Fibroblast of skin of left quadriceps (primary cell): ENCODE data around the gene VOPP1.
"Not testable (repeated sequence)": the region's sequence is repeated elsewhere in the genome, so short reads cannot be mapped to it uniquely, and the experiment has no call there.

Experiments used
- DNase-seq, 2 experiments: peaks; one replicate each; pipeline ENCODE4 v3.0.0-alpha.2; 2013; ENCODE audit warnings: low read depth in 2 of 2

The VOPP1 gene

GRCh38 chr7:55488216-55488615, 84.1 kb downstream of the VOPP1 start:
- DNase-seq = no peak

DNA sequence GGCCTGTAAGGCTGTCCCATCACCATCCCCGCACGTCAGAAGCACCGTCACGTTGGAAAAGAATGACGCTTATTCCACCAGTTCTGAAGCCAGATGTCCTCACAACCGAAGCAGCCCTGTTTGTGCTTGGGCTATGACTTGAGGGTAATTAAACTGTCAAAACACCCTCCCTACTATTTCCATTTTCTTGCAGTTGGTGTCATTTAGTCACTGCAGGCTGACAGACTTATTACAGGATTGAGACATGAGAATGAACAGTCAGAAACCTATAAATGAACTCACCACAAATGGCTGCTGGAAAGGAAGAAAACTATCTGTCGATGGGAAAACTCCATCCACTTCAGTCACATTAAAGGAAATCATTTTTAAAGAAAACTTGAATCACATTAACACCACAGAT, 85.3 kb downstream of the VOPP1 start:
- DNase-seq = peak; percentile 22 to 24

GRCh38 chr7:55486192-55486590, 86.1 kb downstream of the VOPP1 start:
- DNase-seq = no peak

DNA sequence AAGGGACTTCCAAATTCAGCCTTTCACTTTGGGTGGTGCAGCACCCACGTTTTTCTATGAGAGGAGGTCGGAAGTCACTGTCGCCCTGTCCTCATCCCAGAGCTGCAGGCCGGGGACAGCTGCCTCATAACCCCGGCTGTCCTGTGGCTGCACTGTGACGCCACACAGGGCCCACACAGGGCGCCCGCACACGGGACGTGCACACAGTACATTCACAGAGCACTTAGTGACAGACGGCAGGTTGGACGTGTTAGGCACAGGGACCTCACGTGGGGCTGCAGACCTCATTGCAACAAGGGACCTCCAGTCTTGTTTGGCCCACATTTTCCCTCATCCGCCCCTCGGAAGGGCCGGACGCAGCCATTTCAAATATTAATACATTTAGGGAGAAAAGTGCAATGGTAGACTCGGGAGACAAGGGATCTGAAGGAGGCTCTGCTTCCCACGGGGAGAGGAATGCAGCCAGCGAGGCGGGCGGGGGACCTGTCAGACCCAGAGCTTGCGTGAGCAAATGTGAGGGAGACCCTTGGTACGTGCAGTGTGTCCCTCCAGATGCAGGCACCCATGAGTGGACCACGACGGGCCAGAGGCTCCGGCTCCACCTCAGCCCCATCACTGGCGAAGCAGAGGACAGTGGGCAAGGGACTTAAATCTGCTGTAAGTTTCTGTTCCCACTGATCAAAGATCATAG, 86.7 kb downstream of the VOPP1 start:
- DNase-seq = no peak

DNA sequence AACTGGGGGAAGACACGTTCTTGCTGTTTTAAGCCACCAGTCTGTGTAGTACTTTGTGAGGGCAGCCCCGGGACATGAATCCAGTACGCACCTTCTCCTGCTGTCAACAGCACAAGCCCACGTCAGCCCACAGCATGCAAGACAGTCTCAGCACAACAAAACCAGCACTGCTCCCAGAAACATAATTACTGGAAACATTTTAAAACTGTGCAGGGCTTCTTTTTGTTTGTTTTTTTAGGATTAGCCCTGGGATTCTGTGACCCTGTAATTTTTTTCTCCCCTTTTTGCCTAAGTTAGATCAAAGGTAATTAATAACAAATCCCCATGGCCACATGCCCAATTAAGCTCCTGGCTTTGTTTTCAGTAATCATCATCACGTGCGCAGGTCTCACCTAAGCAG, 87.5 kb downstream of the VOPP1 start:
- no peak for DNase-seq

DNA sequence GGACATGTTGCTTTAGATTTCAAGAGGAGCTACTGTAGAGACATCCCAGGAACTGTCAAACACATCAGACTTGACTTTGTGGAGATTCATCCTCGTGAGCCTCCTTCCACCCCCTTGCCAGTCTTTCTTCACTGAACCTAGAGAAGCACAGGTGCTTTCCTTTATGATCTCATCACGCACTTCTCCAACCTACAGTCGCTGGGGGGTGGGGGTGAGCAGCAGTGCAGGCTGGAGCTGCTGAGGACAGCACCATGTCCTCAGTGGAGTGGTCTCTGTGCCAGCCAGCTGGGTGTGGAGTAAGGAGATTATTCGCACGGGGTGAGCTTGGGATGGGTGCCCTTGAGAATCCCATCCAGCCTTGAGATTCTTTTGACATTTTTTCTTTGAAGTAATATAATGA, 88.1 kb downstream of the VOPP1 start:
- no peak for DNase-seq

GRCh38 chr7:55483046-55483445, 89.3 kb downstream of the VOPP1 start:
- no peak for DNase-seq

DNA sequence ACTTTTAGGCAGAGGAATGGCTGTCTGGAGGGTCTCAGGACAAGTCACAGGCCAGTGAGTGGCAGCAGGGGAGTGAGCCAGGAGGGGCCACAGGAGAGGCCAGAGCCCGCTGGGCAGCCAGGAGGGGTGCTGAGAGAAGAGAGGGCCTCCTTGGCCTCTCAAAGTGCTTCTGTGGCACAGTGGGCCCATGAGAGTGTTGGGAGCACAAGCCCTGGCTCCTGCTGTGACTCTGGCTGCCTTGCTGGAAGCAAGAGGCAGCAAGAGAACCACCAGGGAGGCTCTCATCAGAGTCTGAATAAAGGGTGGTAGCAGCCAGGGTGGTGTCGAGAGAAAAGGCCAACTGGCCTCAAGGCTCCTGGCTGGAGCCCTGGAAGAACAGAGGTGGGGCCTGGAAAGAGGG, 91.1 kb downstream of the VOPP1 start:
- no peak for DNase-seq

DNA sequence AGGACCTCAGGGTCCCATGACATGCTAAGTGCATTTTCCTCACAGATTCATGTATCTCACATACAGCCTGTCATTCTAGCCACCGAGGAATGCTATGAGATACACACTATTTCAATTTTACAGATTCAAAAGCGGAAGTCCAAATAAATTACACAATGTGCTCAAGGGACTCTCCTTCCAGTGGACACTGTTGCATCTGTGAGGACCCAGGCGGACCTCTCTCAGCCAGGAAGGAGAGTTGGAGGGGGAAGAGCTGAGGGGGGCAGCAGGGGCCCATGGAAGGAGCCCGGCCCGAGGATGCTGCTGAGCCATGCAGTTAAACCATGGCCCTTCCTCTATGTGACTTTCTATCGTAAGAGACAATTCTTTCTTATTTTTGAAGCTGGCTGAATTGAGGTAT, 93.6 kb downstream of the VOPP1 start:
- no peak for DNase-seq

DNA sequence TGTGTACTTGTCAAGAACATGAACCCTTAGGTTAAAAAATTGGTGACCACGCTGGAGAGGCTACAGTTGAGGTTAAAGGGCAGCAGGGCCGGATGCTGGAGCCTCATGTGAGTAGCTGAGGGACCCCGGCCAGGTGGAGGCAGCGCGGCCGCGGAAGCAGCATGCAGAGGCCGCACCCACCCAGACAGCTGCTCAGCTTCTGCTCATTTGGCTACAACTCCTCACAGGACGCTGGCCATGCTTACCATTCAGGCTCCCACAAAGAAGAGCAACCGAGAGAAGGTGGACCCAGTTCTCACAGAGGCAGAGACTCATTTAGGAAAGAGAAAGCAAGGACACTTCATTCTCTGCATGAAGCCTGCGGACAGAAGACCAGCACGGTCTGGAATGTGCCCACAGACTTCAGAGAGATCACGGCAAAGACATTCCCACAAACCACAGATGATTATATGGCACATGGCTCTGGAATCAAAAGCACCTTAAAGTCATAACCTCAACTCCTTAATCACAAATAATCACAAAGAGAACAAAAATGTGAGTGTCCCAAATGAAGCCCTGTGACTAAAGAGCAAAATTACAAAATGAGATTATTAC, 94.4 kb downstream of the VOPP1 start:
- peak; percentile 71 to 75 for DNase-seq

GRCh38 chr7:55476852-55477780, 95.2 kb downstream of the VOPP1 start:
- DNase-seq = no peak

- no peak for DNase-seq
These were observed 96.2 kb downstream of the VOPP1 start for GRCh38 chr7:55475855-55476803.

DNA sequence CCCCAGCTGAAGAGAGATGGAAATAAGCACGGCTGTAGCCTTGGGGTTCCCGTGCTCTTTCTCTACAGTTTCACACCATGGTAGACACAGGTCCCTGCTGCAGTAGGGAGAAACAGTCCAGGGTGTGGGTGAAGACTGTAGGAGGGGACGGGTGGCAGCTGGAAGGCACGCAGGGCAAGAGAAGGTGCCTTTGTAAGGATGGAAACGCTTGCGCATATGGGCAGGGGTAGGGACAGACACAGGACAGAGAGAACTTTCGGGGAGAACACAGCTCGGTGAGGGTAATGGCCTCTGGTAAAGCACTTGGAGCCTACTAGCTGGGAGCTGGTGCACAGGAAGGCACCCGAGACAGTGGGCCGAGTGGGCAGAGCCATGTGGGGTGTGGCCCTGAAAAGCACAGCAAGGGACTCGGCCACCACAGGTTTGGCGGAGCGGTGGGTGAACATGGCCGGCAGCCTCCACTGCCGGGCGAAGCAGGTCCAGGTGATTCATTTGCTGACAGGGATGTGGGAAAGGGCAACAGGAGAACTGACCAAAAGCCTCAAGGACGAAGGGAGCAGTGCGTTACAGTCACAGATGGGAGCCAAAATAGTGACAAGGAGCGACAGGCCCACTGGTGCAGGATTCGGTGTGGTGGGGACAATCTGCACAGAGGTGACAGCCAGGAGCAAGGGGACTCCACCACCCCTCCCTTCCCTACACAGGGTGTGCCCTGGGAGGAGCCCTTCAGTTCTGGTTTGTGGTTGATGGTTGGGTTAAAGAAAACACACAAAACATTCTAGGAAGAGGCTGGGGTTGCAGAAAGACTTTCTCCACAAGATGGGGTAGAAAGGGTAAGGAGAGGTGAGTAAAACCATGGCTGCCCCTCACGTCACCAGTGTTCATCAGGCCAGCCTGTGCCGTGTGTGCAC, 97.1 kb downstream of the VOPP1 start:
- no peak for DNase-seq

DNA sequence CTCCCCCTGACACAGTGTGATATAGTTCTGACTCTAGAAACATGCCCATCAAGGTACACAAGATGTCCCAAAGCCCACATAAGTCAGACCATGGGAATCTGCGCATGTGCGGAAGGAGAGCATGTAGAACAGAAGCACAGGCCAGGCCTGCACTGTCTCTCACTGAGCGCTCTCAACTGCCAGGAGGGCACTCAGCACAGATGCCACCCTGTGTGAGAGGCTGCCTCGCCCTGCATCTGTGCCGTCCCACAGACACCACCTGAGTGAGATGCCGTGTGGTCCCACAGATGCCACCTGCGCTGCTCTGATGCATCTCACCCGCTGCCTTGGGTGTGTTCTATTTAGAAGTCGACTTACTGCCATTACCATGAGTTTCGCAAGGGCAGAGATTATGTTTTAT, 98.4 kb downstream of the VOPP1 start:
- DNase-seq = no peak

DNA sequence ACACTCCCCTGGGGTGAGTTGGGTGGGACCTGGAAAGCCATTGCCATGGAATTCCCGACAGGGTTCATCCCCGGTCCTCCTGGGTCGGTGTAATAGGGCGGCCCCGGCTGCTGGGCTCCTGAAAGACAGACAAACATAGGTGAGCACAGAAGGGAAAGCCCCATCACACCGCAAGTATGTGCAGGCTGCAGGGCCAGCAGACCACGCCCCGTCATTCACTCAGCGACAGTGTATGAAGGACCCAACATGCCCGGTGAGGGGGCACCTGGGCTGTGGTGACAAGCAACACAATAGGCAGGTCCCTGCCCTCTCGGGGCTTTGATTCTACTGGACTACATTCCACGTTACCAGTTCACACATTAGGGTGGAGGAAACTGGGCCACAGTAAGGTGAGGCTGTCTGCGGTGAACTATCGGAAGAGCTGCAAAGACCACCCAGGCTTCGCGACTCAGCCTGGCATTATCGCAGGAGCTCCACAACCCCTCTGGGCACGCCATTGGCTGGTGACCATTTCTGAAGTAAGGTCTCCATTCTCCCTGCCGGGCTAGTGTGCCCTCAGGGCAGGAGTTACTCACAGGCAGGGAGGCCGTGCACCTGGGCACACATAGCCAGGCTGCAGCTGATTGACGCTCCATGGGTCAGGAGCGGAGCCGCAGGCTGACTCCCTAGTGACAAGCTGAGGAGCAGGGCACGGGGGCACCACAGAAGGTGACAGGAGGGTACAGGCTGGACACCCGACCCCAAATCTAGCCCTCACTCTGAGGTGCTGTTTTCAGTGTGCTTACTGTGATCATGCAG, 99.2 kb downstream of the VOPP1 start:
- no peak for DNase-seq

GRCh38 chr7:55472406-55472805, 99.9 kb downstream of the VOPP1 start:
- not testable (repeated sequence) for DNase-seq

DNA sequence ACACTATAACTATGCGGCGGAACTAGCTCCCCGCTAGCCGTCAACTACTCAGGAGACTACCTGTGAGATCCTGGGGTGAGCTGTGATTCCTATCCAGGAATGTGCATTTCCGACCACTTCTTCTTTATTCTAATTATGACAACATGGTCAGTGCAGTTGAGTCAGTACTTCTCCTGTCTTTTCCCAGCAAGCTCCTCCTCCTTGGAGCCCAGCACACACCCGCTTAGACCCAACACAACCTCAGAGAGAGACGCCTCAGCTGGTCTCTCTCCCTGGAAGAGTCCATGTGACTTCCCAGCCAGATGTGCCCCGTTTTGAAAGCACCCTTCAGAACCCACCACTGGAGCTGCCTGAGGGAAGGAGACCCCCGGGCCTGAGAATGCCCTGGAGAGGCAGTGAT, 100.7 kb downstream of the VOPP1 start:
- not testable (repeated sequence) for DNase-seq

DNA sequence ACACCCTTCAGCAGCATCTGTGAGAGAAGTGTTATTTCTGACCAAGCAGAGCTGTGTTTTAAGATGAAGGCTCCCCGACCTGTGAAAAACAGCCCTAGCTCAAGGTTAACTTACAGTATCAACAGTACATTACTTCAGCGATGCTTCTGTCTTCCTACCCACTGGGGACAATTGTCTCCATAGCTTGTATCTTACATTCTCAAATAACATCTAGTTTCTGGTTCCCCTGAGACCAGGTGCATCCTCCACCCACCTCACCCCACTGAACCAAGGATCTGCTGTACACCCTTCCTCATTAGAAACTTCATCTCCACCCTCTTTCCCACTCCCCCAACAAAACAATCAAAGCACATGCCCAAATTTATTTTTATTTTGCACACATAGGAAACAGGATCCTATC, 102.0 kb downstream of the VOPP1 start:
- no peak for DNase-seq

GRCh38 chr7:55469721-55470120, 102.6 kb downstream of the VOPP1 start:
- no peak for DNase-seq

DNA sequence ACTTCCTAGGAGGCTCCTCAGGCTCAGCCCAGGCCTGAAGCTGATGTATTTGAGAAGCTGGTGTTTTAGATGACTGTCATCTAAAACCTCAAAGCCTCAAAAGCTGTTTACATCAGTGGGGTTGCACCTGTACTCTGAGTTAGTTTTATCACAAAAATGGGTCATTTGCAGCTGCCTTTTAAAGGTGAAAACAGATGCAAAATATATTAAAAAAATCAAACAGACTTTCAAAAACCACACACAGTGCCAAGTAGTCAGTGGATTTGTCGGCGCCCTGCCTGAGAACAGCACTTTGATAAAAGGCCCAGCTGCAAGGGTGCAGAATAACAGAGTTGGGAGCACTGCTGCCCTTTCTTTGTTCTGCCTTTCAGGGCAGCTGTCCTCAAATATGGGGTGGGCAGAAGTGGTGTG, 103.0 kb downstream of the VOPP1 start:
- DNase-seq = no peak
